Loucy (cell line): ENCODE results near the gene N4BP2.
A peak's percentile ranks its signal among the peaks of the same experiment; 100 is the strongest.

Experiments
- H2AFZ ChIP-seq: fragments of 200-600 bp; sonication (generic); 2 replicates; pipeline ENCODE4 v1.6.0; 2016; ENCODE audit warnings: antibody characterized with exemption, mild to moderate bottlenecking, low read length, moderate library complexity
- H3F3A ChIP-seq: fragments of 200-600 bp; 2 replicates; pipeline ENCODE4 v1.6.0; 2016; ENCODE audit warnings: antibody characterized with exemption, low read depth, mild to moderate bottlenecking
- H3K27me3 ChIP-seq: fragments of 200-600 bp; sonication (generic); 2 replicates; pipeline ENCODE4 v1.6.1; 2014; ENCODE audit warnings: low read length, mild to moderate bottlenecking; ENCODE audit not compliant: insufficient read depth, poor library complexity, severe bottlenecking
- H3K36me3 ChIP-seq: fragments of 200-600 bp; sonication (generic); 2 replicates; pipeline ENCODE4 v1.6.1; 2016; ENCODE audit warnings: low read length; ENCODE audit not compliant: insufficient read depth
- H3K4me1 ChIP-seq: fragments of 200-600 bp; sonication (generic); 2 replicates; pipeline ENCODE4 v1.5.1; 2014; ENCODE audit warnings: low read length, mild to moderate bottlenecking; ENCODE audit not compliant: insufficient read depth, poor library complexity, severe bottlenecking
- H3K4me2 ChIP-seq: fragments of 200-600 bp; sonication (generic); 2 replicates; pipeline ENCODE4 v1.6.0; 2014; ENCODE audit warnings: antibody characterized with exemption, low read length, low read depth, mild to moderate bottlenecking; ENCODE audit not compliant: poor library complexity, severe bottlenecking
- H3K4me3 ChIP-seq: fragments of 200-600 bp; sonication (generic); 2 replicates; pipeline ENCODE4 v1.5.1; 2014; ENCODE audit warnings: low read length, mild to moderate bottlenecking, mixed read lengths; ENCODE audit not compliant: poor library complexity, severe bottlenecking
- H3K79me2 ChIP-seq: fragments of 200-600 bp; sonication (generic); 2 replicates; pipeline ENCODE4 v1.6.1; 2014; ENCODE audit warnings: low read length; ENCODE audit not compliant: insufficient read depth
- H3K9ac ChIP-seq: fragments of 200-600 bp; sonication (generic); 2 replicates; pipeline ENCODE4 v1.6.0; 2014; ENCODE audit warnings: mild to moderate bottlenecking, low read depth, low read length, moderate library complexity; ENCODE audit not compliant: poor library complexity, severe bottlenecking
- H3K9me2 ChIP-seq: fragments of 200-600 bp; sonication (generic); replicated peaks from 2 replicates; pipeline ENCODE4 v1.6.1; 2016; ENCODE audit warnings: low read depth, low read length, mixed read lengths
- H3K9me3 ChIP-seq: fragments of 200-600 bp; sonication (generic); 2 replicates; pipeline ENCODE4 v1.6.1; 2014; ENCODE audit warnings: mild to moderate bottlenecking, antibody characterized with exemption, low read length, low read depth; ENCODE audit not compliant: insufficient read depth
- H4K20me1 ChIP-seq: fragments of 200-600 bp; sonication (generic); 2 replicates; pipeline ENCODE4 v1.6.0; 2014; ENCODE audit warnings: antibody characterized with exemption, low read length, mild to moderate bottlenecking; ENCODE audit not compliant: insufficient read depth, poor library complexity, severe bottlenecking
- EZH2phosphoT487 ChIP-seq: fragments of 200-600 bp; IDR thresholded peaks from 2 replicates; pipeline ENCODE4 v1.6.1; 2018; ENCODE audit warnings: antibody characterized with exemption, mild to moderate bottlenecking, moderate library complexity, borderline replicate concordance
- TF ChIP-seq, protein P1 (sequence below): fragments of 200-600 bp; sonication (generic); conservative IDR thresholded peaks from 2 replicates; pipeline ENCODE4 v1.5.1; 2014; ENCODE audit warnings: mild to moderate bottlenecking, antibody characterized with exemption, low read length

Gene N4BP2

GRCh38 chr4:40204507-40205258 lies 148.0 kb downstream of the N4BP2 start:
- H3K9me2 ChIP-seq: no peaks in the 10 kb centered on the region
- peaks cover 28% of the 10 kb centered on the region for H3F3A ChIP-seq
- H3K4me3 ChIP-seq: peak overlapping the region; percentile 96
- H4K20me1 ChIP-seq: peaks cover 87% of the 10 kb centered on the region
- no peak overlapping the region for H2AFZ ChIP-seq
- peaks cover 100% of the 10 kb centered on the region for H3K79me2 ChIP-seq
- no peaks in the 10 kb centered on the region for H3K27me3 ChIP-seq
- no peak for TF ChIP-seq EZH2phosphoT487
- H3K9ac ChIP-seq: peak overlapping the region; percentile 96
- peaks cover 55% of the 10 kb centered on the region for H3K36me3 ChIP-seq
- H3K4me1 ChIP-seq: peaks cover 52% of the 10 kb centered on the region
- peak overlapping the region; percentile 96 for H3K4me2 ChIP-seq
- H3K9me3 ChIP-seq: no peaks in the 10 kb centered on the region

GRCh38 chr4:40205259-40206198 lies 148.9 kb downstream of the N4BP2 start:
- Histone ChIP-seq H3K4me3 (peak overlapping the region; percentile 96), H2AFZ (no peak overlapping the region), H3K9me2 (no peaks in the 10 kb centered on the region), H3K27me3 (no peaks in the 10 kb centered on the region), H4K20me1 (peaks cover 88% of the 10 kb centered on the region), H3K36me3 (peaks cover 60% of the 10 kb centered on the region), H3F3A (peaks cover 23% of the 10 kb centered on the region), H3K9ac (peak overlapping the region; percentile 96), H3K4me2 (peak overlapping the region; percentile 96), H3K4me1 (peaks cover 60% of the 10 kb centered on the region), H3K9me3 (no peaks in the 10 kb centered on the region), H3K79me2 (peaks cover 100% of the 10 kb centered on the region)
- TF ChIP-seq EZH2phosphoT487: no peak
- TF ChIP-seq, protein P1, sequence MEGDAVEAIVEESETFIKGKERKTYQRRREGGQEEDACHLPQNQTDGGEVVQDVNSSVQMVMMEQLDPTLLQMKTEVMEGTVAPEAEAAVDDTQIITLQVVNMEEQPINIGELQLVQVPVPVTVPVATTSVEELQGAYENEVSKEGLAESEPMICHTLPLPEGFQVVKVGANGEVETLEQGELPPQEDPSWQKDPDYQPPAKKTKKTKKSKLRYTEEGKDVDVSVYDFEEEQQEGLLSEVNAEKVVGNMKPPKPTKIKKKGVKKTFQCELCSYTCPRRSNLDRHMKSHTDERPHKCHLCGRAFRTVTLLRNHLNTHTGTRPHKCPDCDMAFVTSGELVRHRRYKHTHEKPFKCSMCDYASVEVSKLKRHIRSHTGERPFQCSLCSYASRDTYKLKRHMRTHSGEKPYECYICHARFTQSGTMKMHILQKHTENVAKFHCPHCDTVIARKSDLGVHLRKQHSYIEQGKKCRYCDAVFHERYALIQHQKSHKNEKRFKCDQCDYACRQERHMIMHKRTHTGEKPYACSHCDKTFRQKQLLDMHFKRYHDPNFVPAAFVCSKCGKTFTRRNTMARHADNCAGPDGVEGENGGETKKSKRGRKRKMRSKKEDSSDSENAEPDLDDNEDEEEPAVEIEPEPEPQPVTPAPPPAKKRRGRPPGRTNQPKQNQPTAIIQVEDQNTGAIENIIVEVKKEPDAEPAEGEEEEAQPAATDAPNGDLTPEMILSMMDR: no peak

DNA sequence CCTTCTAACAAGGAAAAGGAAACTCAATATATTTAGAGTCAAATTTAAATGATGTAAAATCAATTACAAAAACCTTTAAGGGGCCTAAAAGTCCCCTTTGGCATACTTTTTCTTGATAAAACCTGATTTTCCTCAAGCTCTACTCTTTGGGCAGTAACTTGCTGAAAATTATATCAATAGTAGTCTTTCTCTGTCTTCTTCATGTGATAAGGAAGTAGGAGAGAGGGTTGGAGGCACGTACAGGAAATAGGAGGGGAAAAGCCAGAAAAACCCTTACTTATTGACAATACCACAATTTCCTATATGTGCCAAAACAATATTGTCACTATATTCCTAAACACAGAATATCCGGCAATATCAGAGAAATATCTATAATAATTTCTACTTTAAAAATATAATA lies 149.8 kb downstream of the N4BP2 start:
- Histone ChIP-seq H3K27me3 (no peaks in the 10 kb centered on the region), H3K9me3 (no peaks in the 10 kb centered on the region), H3K4me2 (peak overlapping the region; percentile 96), H3K9me2 (no peaks in the 10 kb centered on the region), H3F3A (peaks cover 20% of the 10 kb centered on the region), H3K9ac (peak overlapping the region; percentile 96), H4K20me1 (peaks cover 88% of the 10 kb centered on the region), H2AFZ (no peak overlapping the region), H3K36me3 (peaks cover 58% of the 10 kb centered on the region), H3K79me2 (peaks cover 100% of the 10 kb centered on the region), H3K4me1 (peaks cover 64% of the 10 kb centered on the region), H3K4me3 (peak overlapping the region; percentile 96)
- TF ChIP-seq, protein P1: no peak
- TF ChIP-seq EZH2phosphoT487: no peak
